Fibroblast of lung (primary cell): ENCODE results near the gene COPRS. TPM values are rescaled to one million over a fixed set of nuclear protein-coding genes. Genes with fewer than 3 reads are reported as not detected.

Experiments used
- DNase-seq, 2 donors: peaks; one replicate each; pipeline versions ENCODE4 v3.0.0 to v3.0.0-alpha.2; 2010; ENCODE audit warnings: low read depth in 2 of 2
- H2AFZ ChIP-seq: 2 replicates; pipeline ENCODE4 v1.5.1; 2012; ENCODE audit warnings: low read length, control low read depth, inconsistent platforms
- H3K27ac ChIP-seq: 2 replicates; pipeline ENCODE4 v1.5.1; 2011; ENCODE audit warnings: low read length, control low read depth; ENCODE audit not compliant: insufficient read depth
- H3K27me3 ChIP-seq: 2 replicates; pipeline ENCODE4 v1.5.1; 2011; ENCODE audit warnings: mild to moderate bottlenecking, low read length; ENCODE audit not compliant: control insufficient read depth, insufficient read depth
- H3K36me3 ChIP-seq: 2 replicates; pipeline ENCODE4 v1.5.1; 2011; ENCODE audit warnings: low read length; ENCODE audit not compliant: control insufficient read depth, insufficient read depth
- H3K4me1 ChIP-seq: 2 replicates; pipeline ENCODE4 v1.5.1; 2011; ENCODE audit warnings: low read length; ENCODE audit not compliant: control insufficient read depth, insufficient read depth; ENCODE audit errors: extremely low read depth
- H3K4me2 ChIP-seq: 2 replicates; pipeline ENCODE4 v1.5.1; 2011; ENCODE audit warnings: low read length, control low read depth; ENCODE audit not compliant: insufficient read depth; ENCODE audit errors: extremely low read depth
- H3K4me3 ChIP-seq, 4 experiments: fragments of 200-600 bp in 1 of 4; sonication (generic) in 1 of 4; replicated peaks in 1 of 4; 2 replicates each; pipeline ENCODE4 v1.5.1; 2011 to 2016; ENCODE audit warnings: low read length in 4 of 4, low read depth in 3 of 4, mild to moderate bottlenecking in 3 of 4, control low read depth in 2 of 4, inconsistent platforms in 1 of 4, mixed read lengths in 1 of 4; ENCODE audit not compliant: insufficient read depth in 1 of 4; ENCODE audit errors: control extremely low read depth in 1 of 4
- H3K79me2 ChIP-seq: 2 replicates; pipeline ENCODE4 v1.5.1; 2012; ENCODE audit warnings: mild to moderate bottlenecking, low read length, inconsistent platforms; ENCODE audit not compliant: control insufficient read depth, insufficient read depth
- H3K9ac ChIP-seq: 2 replicates; pipeline ENCODE4 v1.5.1; 2011; ENCODE audit warnings: mild to moderate bottlenecking, low read length, control low read depth; ENCODE audit not compliant: insufficient read depth
- H3K9me3 ChIP-seq: 2 replicates; pipeline ENCODE4 v1.5.1; 2012; ENCODE audit warnings: low read depth, low read length; ENCODE audit not compliant: control insufficient read depth, insufficient read depth
- H4K20me1 ChIP-seq: 2 replicates; pipeline ENCODE4 v1.5.1; 2011; ENCODE audit warnings: low read length; ENCODE audit not compliant: control insufficient read depth, insufficient read depth; ENCODE audit errors: extremely low read depth
- CTCF ChIP-seq, 2 donors: IDR thresholded peaks in 1 of 2; conservative IDR thresholded peaks in 1 of 2; 1 replicate in 1 of 2; 2 replicates in 1 of 2; pipeline ENCODE4 v1.5.1; 2011 to 2012; ENCODE audit warnings: low read length in 2 of 2, control low read depth in 1 of 2, inconsistent platforms in 1 of 2, low read depth in 1 of 2, mild to moderate bottlenecking in 1 of 2
- EZH2 ChIP-seq: IDR thresholded peaks from 2 replicates; pipeline ENCODE4 v1.5.1; 2012; ENCODE audit warnings: low read length, control low read depth, mild to moderate bottlenecking; ENCODE audit errors: missing control alignments
- polyA plus RNA-seq, 2 donors: library from polyadenylated mRNA; depleted of rRNA in 1 of 2; stranded (reverse) in 1 of 2; unstranded in 1 of 2; fragments of >200 nt; gene quantifications; 2 replicates each; pipeline ENCODE4 v1.2.1, GENCODE V29; 2011 to 2012; ENCODE audit warnings: missing spikeins in 1 of 2
- total RNA-seq: library from RNA; depleted of rRNA; stranded (reverse); fragments of >200 nt; gene quantifications from 2 replicates; pipeline ENCODE4 v1.2.1, GENCODE V29; 2014

COPRS gene
- total and polyA plus RNA-seq, 2 donors (not counting 1 experiment from before 2014, with no cell fraction given): 97.9 to 98.7 TPM

GRCh38 chr17:31859487-31860008 lies 504 bp upstream of the COPRS start:
- Histone ChIP-seq H3K36me3 (peaks cover 5% of the 10 kb centered on the region), H3K27ac (no peak overlapping the region)

GRCh38 chr17:31857920-31858641 lies 963 bp downstream of the COPRS start:
- H3K4me1 ChIP-seq: peaks cover 11% of the 10 kb centered on the region
- no peaks in the 10 kb centered on the region for H3K27me3 ChIP-seq
- H3K4me2 ChIP-seq: peak overlapping the region; percentile 99
- peak overlapping the region; percentile 84 to 92 (median 86) for H3K4me3 ChIP-seq
- peak in 1 of 2 donors; percentile 20 for DNase-seq
- TF ChIP-seq CTCF (conservative IDR thresholded peaks at IDR 0.05 in 1 of 2, IDR thresholded peaks at IDR 0.05 in 1 of 2; ENCODE audit: low read depth in 1 of 2, low read length in 2 of 2) (no peak), EZH2 (no peak)
- peak overlapping the region; percentile 83 for H3K9ac ChIP-seq
- H3K79me2 ChIP-seq: peaks cover 22% of the 10 kb centered on the region
- peak overlapping the region; percentile 52 for H2AFZ ChIP-seq
- H4K20me1 ChIP-seq: no peaks in the 10 kb centered on the region
- peak overlapping the region; percentile 75 for H3K27ac ChIP-seq
- H3K36me3 ChIP-seq: no peaks in the 10 kb centered on the region
- no peaks in the 10 kb centered on the region for H3K9me3 ChIP-seq

More at GRCh38 chr17:31859487-31860008, 504 bp upstream of the COPRS start:
- no peak overlapping the region for H3K9ac ChIP-seq
- H3K27me3 ChIP-seq: no peaks in the 10 kb centered on the region
- H3K4me2 ChIP-seq: peak overlapping the region; percentile 91
- no peaks in the 10 kb centered on the region for H3K9me3 ChIP-seq
- TF ChIP-seq EZH2 (no peak), CTCF (conservative IDR thresholded peaks at IDR 0.05 in 1 of 2, IDR thresholded peaks at IDR 0.05 in 1 of 2; ENCODE audit: low read depth in 1 of 2, low read length in 2 of 2) (no peak)
- H3K4me3 ChIP-seq: peak overlapping the region; percentile 11 to 53 (median 48)
- no peak overlapping the region for H2AFZ ChIP-seq
- H3K79me2 ChIP-seq: peaks cover 22% of the 10 kb centered on the region
- no peaks in the 10 kb centered on the region for H4K20me1 ChIP-seq
- peak in 1 of 2 donors; percentile 20 for DNase-seq
- H3K4me1 ChIP-seq: peaks cover 11% of the 10 kb centered on the region

GRCh38 chr17:31856750-31857149 lies 2.3 kb downstream of the COPRS start:
- H3K27me3 ChIP-seq: no peaks in the 10 kb centered on the region
- H3K9ac ChIP-seq: no peak overlapping the region
- peaks cover 22% of the 10 kb centered on the region for H3K79me2 ChIP-seq
- no peak overlapping the region for H3K27ac ChIP-seq
- H3K4me1 ChIP-seq: peaks cover 11% of the 10 kb centered on the region
- no peaks in the 10 kb centered on the region for H3K9me3 ChIP-seq
- DNase-seq: peak in 1 of 2 donors; percentile 26
- peak overlapping the region; percentile 2 for H3K4me2 ChIP-seq
- no peak overlapping the region for H2AFZ ChIP-seq
- no peaks in the 10 kb centered on the region for H4K20me1 ChIP-seq
- peak overlapping the region in 1 of 4 experiments; percentile 84 for H3K4me3 ChIP-seq
- TF ChIP-seq CTCF (conservative IDR thresholded peaks at IDR 0.05 in 1 of 2, IDR thresholded peaks at IDR 0.05 in 1 of 2; ENCODE audit: low read depth in 1 of 2, low read length in 2 of 2) (no peak), EZH2 (no peak)
- H3K36me3 ChIP-seq: peaks cover 9% of the 10 kb centered on the region
